Hematopoietic multipotent progenitor cell (in vitro differentiated cells): ENCODE data around the gene PRKCE. TPM values are rescaled to one million over a fixed set of nuclear protein-coding genes. Genes with fewer than 3 reads are reported as not detected.
A peak's percentile ranks its signal among the peaks of the same experiment; 100 is the strongest.
"Not testable (repeated sequence)": the region's sequence is repeated elsewhere in the genome, so short reads cannot be mapped to it uniquely, and the experiment has no call there.

Source experiments
- DNase-seq, 3 donors: peaks; one replicate each; pipeline ENCODE4 v3.0.0-alpha.2; 2011 to 2015; ENCODE audit warnings: low read depth in 2 of 3, low spot score in 2 of 3
- total RNA-seq: library from RNA; depleted of rRNA; stranded (reverse); fragments of >200 nt; gene quantifications from one replicate; pipeline ENCODE4 v1.2.3, GENCODE V29; 2012

PRKCE gene
- total RNA-seq, 1 donor: 11.8 TPM

GRCh38 chr2:45901468-45902032, 250.1 kb downstream of the PRKCE start:
- DNase-seq: no peak

DNA sequence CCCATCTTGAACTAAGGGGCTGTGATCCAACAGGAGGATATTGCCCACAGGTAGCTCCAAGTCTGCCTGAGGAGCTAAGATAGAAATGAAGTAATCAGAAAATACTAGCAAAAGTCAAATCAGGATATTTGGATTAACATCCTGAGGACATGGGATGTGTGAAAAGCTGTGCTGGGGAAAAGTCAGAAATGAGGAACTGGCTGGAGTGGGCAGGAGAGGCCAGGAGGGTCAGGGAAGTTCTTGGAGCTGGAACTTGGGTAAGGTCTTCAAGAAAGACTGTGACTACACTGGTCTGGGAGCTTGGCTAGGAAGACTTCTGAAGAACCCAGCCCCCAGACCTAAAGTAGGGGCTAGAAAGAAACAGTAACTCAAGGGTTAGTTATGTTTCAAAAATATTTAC, 250.9 kb downstream of the PRKCE start:
- DNase-seq: no peak

GRCh38 chr2:45902781-45903375, 251.4 kb downstream of the PRKCE start:
- DNase-seq: no peak

DNA sequence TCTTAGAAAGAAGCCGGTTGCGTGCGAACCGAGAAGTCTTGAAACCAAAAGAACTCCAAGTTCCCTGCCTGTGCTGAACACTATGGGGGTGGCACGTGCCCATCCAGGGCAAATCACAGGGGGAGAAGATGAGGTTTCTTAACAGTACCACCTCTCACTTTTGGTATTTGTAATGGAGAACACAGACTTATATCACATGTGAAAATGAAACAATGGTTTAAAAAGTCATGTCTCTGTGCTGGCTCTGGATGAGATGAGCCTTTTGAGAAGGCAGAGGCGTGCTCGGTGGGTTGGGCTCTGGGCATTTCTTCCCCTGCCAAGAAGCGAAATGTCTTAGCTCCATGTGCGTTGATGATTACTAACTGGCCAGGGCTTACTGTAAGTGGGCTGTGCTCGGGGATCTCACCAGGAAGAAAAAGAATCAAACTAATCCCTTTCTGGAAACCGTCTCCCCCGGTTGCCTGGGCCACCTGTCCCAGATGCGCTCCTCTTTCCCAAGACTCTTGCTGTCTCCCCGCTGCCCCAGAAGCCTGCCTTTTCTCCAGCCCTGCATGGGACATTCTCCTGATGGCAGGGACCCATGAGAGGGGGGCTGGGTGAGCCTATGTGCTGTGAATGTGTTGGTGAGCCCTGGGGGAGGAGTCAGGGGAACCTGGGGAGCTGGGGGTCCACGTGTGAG, 252.9 kb downstream of the PRKCE start:
- DNase-seq: no peak

DNA sequence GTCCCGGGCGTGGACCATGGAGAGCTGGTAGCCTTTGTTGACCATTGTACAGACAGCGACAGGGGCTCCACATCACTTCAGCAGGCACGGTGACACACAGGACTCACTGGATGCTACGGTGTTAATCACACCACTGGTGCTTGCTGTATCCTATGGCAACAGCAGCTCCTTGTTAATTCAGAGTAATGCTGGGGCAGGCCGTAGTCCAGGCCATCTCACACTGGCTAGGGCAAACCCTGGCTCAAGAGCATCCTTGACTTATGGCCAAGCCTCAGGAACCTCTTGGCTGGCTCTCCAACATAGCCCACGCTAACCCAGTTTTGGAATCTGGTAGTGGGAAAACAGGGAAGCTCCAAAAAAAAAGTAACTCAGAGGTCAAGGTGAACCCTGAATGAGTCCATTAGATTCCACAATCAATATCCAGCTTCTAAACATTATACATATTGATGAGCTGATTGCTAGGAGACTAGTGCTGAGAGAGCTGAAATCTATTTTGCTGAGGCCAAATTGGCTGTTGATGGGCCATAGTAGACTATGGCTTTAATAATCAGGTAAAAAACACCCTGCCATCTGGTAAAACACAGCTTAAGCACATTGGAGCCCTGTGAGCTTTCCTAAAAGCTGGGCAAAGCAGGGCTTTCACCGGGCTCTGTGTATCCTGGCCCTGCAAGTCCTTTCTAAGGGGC, 253.6 kb downstream of the PRKCE start:
- DNase-seq: no peak

GRCh38 chr2:45905632-45905958, 254.1 kb downstream of the PRKCE start:
- no peak for DNase-seq

- DNase-seq: no peak
Measured at GRCh38 chr2:45907592-45907991, 256.1 kb downstream of the PRKCE start.

- DNase-seq: no peak
Measured at GRCh38 chr2:45908316-45909170, 257.1 kb downstream of the PRKCE start.

GRCh38 chr2:45909171-45909565, 257.7 kb downstream of the PRKCE start:
- no peak for DNase-seq

DNA sequence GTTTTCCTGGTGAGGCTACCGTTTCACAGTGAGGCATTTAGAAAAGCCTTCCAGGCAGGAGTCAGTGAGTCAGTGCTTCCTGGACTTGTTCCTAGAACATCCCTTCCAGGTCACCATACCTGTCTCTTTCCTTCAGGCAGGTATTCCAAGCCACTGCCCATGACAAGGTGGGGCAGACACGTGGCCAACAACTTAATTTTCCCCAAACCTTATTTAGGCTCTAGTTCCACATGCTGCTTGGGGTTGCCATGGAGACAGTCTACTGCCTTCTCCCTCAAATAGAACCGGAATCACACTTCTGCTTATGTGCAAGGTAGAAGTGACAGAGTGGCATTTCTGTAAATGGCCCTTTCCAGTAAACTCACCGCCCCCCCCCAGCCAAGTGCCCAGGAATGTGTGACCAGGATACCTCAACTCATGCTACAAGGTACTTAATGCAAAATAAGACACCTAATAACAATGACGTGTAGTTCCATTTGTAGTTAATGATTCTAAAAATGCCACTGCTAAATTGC, 258.3 kb downstream of the PRKCE start:
- DNase-seq: peak in 2 of 3 donors; percentile 68 to 82

GRCh38 chr2:45910473-45911060, 259.1 kb downstream of the PRKCE start:
- DNase-seq: no peak

DNA sequence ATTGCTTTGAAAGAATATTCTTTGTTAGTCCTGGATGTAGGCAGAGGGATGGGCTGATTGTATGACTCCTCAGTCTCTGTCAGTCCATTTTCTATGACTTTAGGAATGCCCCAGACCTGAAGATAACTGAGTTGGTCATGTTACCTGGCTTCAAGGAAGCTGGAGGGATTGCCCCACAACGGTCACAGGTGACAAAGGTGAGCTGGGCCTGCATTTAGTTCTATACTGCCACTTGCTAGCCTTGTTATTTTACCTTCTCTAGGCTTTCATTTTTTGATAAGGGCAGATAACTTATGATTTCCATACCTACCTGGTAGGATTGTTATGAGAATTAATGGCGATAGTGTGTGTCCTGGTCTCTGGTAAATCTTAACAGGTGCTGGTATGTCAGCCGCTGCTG, 260.1 kb downstream of the PRKCE start:
- DNase-seq: no peak

DNA sequence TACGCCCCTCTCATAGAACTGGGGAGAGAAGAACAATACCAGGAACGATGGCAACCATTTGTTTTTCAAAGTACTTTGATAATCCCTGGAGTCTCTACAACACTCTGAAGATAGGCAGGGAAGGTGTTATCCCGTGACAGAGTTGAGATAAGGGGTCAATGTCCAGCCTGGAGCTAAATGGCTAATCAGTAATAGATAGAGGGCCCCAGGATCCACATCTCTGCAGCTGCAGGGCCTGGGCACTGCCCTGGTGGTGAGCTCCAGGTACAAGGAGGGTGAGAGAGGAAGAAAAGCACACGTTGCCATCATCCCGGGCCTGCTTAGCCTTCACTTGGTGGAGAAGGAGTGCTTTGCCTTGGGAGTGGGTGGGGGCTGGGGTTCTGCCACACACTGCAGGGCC, 260.6 kb downstream of the PRKCE start:
- no peak for DNase-seq

DNA sequence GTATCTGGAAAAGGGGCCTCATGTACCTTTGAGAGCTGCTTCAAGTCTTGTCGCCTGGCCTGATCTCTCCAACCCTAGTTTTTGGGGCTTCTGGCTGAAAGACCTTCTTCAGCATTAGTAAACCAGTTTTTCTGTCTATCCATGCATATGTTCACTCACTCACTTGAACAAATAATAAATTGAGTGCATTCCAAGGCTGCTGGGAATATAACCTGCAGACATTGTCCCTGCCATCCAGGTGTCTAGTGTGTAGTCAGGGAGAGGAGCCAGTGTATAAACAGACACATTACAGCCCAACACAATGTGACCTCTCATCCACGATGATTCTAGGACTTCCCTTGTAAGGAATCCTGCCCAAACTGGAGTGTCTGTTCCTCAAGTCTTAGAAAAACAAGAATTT, 262.1 kb downstream of the PRKCE start:
- no peak for DNase-seq

- no peak for DNase-seq
Measured at GRCh38 chr2:45915523-45915922, 264.0 kb downstream of the PRKCE start.

DNA sequence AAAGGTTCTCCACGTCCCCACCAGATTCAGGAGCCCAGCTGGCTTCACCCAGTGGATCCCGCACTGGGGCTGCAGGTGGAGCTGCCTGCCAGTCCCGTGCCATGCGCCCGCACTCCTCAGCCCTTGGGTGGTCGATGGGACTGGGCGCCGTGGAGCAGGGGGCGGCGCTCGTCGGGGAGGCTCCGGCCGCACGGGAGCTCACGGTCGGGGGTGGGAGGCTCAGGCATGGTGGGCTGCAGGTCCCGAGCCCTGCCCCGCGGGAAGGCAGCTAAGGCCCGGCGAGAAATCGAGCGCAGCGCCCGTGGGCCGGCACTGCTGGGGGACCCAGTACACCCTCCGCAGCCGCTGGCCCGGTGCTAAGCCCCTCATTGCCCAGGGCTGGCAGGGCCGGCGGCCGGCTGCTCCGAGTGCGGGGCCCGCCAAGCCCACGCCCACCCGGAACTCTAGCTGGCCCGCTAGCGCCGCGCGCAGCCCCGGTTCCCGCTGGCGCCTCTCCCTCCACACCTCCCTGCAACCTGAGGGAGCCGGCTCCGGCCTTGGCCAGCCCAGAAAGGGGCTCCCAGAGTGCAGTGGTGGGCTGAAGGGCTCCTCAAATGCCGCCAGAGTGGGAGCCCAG, 266.2 kb downstream of the PRKCE start:
- DNase-seq: not testable (repeated sequence)

DNA sequence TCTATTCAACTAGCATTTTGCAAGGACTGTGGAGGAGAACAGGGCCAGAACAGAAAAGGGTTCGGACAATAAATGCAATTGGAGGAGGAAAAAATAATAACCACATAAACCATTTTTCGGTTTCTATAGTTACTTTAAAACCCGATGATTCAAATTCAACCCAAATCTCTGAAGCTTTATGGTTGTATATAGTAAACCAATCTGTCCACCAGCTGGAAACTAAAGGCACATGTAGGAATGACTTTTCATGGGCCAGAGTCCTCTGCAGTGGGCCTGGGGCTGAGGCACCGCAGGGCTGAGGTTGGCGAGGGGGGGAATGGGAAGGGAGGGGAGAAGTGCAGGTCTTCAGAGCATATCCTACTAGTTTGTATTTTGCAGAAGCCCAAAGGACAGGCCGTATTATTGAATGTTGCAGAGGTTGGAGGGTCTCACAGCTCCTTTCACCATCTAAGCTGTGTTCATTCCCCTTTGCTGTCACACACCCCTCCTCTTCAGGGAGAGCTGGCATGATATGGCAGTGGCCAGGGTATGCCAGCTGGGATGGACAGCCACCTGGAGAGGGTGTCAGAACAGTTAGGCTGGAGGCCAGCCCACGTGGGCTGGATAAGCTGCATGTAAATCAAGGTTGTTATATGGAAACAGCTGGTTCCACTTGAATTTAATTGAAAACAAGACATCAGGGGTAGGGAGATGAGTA, 267.1 kb downstream of the PRKCE start:
- no peak for DNase-seq

DNA sequence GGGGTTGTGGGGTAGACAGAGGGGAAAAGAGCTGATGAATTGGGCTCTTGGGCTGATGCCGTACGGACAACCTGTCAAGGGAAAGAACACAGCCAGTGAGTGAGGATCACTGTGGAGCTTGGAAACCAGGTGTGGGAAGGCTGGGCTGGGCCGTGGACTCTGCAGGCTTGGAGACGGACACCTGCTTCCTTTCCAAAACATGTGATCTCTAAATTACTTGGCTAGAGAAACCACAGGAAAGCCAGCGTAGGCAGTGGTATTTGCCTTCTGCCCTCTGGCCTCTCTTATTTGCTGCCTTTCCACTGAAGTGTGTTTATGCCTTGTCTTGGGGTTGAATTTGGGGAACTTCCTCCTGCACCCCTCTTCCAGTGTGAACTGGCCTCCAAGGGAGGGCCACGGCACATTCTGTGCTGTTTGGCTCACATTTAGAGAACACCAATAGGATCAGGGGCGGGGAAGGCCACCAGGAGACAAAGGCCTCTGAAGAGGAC, 267.7 kb downstream of the PRKCE start:
- peak in 2 of 3 donors; percentile 46 to 72 for DNase-seq

DNA sequence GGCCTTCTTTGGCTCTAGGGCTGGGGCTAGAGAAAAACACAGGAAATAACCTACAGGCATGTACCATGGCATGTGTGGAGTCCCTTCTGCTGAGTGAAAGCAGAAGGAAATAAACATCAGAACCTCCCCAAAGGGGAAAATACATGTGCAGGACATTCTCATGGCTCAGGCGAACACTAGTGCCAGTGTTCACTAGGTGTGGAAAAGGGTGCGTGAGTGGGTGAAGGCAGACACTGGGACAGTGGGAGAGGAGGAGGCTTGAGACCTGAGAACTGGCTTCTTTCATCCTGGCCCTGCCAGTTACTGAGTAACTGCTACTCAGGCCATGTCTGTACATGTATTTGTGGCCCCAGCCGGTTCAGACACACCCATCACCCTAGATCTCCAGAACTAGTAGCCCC, 268.2 kb downstream of the PRKCE start:
- DNase-seq: no peak
